ENCODE data around the gene CCBE1.

GRCh38 chr18:59458575-59458974 is 238.6 kb downstream of the CCBE1 start:
- no peak for TF ChIP-seq CTCF (IDR thresholded peaks at IDR 0.05)
- no peak for TF ChIP-seq POLR2AphosphoS5 (IDR thresholded peaks at IDR 0.05)
